HCT116 (cell line): Measurements from ENCODE around the gene RFTN2.

ENCODE experiments used
- CTCF ChIP-seq, 3 experiments: fragments of 200-600 bp in 1 of 3; sonication (generic) in 1 of 3; IDR thresholded peaks in 2 of 3; conservative IDR thresholded peaks in 1 of 3; 2 replicates each; pipeline ENCODE4 v1.5.1; 2012 to 2017; ENCODE audit warnings: low read depth in 2 of 3, low read length in 2 of 3, antibody characterized with exemption in 1 of 3, borderline replicate concordance in 1 of 3, control low read depth in 1 of 3, mild to moderate bottlenecking in 1 of 3, mixed read lengths in 1 of 3, mixed run types in 1 of 3, moderate library complexity in 1 of 3; ENCODE audit not compliant: insufficient read depth in 1 of 3
- EGR1 ChIP-seq: IDR thresholded peaks from 2 replicates; pipeline ENCODE4 v1.6.1; 2012; ENCODE audit warnings: low read depth
- EZH2 ChIP-seq: fragments of 200-600 bp; sonication (generic); IDR thresholded peaks from 2 replicates; pipeline ENCODE4 v1.6.1; 2017; ENCODE audit warnings: antibody characterized with exemption, mixed run types
- MAX ChIP-seq: IDR thresholded peaks from 2 replicates; pipeline ENCODE4 v1.6.1; 2012
- POLR2A ChIP-seq: IDR thresholded peaks from 2 replicates; pipeline ENCODE4 v1.7.0; 2011; ENCODE audit warnings: borderline replicate concordance; ENCODE audit not compliant: insufficient read depth, insufficient read length; ENCODE audit errors: extremely low read depth
- POLR2AphosphoS5 ChIP-seq: IDR thresholded peaks from 2 replicates; pipeline ENCODE4 v1.6.1; 2011; ENCODE audit warnings: mild to moderate bottlenecking, low read depth, low read length, moderate library complexity
- TCF7L2 ChIP-seq: IDR thresholded peaks from 2 replicates; pipeline ENCODE4 v1.7.0; 2011; ENCODE audit warnings: borderline replicate concordance, inconsistent platforms; ENCODE audit not compliant: insufficient read depth, insufficient read length; ENCODE audit errors: extremely low read depth
- ZNF274 ChIP-seq: fragments of 200-500 bp; sonication (Bioruptor generic); IDR thresholded peaks from 2 replicates; pipeline ENCODE4 v1.6.1; 2014; ENCODE audit warnings: mild to moderate bottlenecking, low read depth, low read length, inconsistent platforms

- no peak for TF ChIP-seq EGR1
- no peak for TF ChIP-seq POLR2A
- no peak for TF ChIP-seq TCF7L2
- no peak for TF ChIP-seq EZH2
- no peak for TF ChIP-seq CTCF (IDR thresholded peaks at IDR 0.05 in 2 of 3, conservative IDR thresholded peaks at IDR 0.05 in 1 of 3; ENCODE audit: borderline replicate concordance in 1 of 3, insufficient read depth in 1 of 3, low read depth in 2 of 3, low read length in 2 of 3)
- TF ChIP-seq ZNF274 = no peak
- no peak for TF ChIP-seq POLR2AphosphoS5
- no peak for TF ChIP-seq MAX
Observed at GRCh38 chr2:197704434-197705120, 29.2 kb upstream of the RFTN2 start.
